CD4-positive, alpha-beta T cell treated with Interleukin-17A for 1 hour (primary cell): Measurements from ENCODE around the gene NOP10.
A peak's percentile ranks its signal among the peaks of the same experiment; 100 is the strongest.

Experiments used
- DNase-seq: peaks from one replicate; pipeline ENCODE4 v3.0.0-alpha.2; 2020

The NOP10 gene

DNA sequence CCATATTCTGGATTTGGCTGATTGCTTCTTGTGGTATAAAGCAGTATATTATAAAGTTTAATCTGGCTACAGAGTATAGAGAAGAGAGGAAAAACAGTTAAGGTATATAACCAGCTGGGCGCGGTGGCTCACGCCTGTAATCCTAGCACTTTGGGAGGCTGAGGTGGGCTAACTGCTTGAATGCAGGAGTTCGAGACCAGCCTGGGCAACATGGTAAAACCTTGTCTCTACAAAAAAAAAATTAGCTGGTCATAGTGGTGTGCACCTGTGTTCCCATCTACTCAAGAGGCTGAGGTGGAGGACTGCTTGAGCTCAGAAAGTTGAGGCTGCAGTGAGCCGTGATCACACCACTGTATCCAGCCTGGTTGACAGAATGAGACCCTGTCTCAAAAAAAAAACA lies 12.7 kb downstream of the NOP10 start:
- DNase-seq = no peak

DNA sequence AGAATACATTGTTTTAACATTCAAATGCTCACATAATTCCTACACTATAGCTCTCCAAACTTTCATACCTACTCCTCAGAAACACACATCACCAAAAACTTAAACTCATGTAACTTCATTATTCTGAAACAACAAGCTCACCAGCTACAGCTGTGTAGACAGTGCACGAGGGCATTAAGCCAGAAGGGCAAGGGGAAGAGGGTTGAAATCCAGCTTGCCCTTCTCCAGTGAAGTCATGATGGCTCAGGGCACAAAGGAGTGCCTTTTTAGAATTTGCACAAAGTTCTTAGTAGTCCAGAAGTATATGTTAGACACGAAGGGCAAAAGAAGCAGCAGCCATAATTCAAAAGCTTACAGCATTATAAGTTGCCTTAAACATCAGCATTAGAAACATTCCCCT lies 13.9 kb downstream of the NOP10 start:
- no peak for DNase-seq

DNA sequence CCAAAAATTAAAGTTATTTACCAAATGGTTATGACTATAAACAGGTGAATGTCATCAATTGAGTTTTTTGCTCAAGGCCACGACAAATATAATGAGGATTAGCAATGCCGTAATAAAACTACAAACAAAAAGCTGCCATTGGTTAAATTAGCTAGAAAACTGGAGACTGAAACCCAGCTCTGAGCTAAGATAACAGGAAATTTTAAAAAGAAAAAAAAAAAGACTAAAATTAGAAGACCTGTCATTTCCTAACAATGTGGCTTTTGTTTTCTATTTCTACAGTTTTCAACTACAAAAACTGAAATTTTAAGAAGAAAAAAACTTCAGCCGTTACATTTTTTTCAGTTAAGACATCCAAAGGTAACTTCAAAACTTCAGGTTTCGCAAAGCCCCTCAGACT lies 15.0 kb downstream of the NOP10 start:
- DNase-seq = peak; percentile 21

DNA sequence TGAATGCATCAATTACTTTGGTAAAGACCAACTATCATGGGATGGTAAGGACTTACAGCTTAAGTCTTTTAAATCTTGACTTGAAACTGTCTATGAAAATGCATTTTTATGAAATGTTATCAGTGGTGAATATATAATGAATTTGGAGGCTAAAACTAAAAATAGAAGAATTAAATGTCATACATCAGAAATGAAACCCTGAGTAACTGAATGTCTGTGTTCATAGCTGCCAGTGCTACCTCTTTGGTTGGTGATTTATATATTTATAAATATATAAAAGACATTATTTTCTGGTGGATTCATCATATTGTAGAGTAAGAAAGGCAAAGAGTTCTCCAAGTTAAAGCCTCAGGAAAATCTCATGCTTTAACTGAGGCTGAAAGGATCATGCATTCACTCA lies 17.6 kb downstream of the NOP10 start:
- no peak for DNase-seq

DNA sequence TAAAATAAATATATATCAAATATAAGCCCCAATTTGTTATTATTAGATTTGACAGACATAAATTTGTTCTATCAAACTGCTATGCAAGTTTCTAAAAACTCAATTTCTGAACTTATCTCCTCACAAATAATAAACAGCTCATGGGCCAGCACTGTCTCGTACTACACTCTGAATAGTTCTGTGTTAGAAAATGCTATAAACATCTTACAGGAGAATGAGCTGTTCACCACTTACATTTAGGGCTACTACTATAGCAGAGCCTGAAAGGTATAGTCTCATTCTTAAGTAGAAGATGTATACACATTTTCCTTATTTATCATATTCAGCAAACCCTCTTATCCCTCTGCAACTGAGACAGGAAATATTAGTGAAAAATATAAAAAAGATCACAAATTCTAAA lies 18.0 kb downstream of the NOP10 start:
- DNase-seq = no peak

- DNase-seq = no peak
Observed at GRCh38 chr15:34323217-34323616, 19.7 kb downstream of the NOP10 start.

GRCh38 chr15:34318277-34319079 lies 24.5 kb downstream of the NOP10 start:
- DNase-seq = peak; percentile 44

DNA sequence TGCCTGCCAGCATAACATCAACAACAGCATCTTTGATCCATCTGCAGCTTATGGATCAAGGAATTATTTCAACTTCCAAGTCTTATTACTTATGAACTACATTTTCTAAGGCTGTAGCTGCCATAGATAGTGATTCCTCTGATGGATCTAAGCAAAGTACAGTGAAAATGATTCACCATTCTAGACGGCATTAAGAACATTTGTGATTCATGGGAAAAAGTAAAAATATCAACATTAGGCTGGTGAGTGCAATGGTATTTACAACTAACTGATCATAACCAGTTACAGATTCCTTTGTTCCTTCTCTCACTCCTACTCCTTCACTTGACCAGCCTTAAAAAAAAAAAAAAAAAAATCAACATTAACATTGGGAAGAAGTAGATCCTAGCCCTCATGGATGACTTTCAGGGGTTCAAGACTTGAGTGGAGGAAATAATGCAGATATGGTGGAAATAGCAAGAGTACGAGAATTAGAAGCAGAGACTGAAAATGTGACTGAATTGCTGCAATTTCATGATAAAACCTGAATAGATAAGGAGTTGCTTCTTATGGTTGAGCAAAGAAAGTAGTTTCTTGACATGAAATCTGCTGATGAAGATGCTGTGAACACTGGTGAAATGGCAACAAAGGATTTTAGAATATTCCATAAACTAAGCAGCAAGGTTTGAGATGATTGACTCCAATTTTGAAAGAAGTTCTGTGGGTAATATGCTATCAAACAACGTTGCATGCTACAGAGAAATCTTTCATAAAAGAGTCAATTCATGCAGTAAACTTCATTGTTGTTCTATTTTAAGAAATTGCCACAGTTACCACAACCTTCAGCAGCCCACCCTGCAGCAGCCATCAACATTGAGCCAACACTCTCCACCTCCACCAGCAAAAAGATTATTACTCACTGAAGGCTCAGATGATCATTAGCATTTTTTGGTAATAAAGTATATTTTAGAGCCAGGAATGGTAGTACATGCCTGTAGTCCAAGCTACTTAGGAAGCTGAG lies 28.1 kb downstream of the NOP10 start:
- DNase-seq = no peak

GRCh38 chr15:34311563-34311962 lies 31.4 kb downstream of the NOP10 start:
- no peak for DNase-seq

- no peak for DNase-seq
Observed at GRCh38 chr15:34304613-34305012, 38.3 kb downstream of the NOP10 start.

GRCh38 chr15:34301058-34301457 lies 41.9 kb downstream of the NOP10 start:
- no peak for DNase-seq

- DNase-seq = no peak
Observed at GRCh38 chr15:34297059-34297458, 45.9 kb downstream of the NOP10 start.

GRCh38 chr15:34292621-34293020 lies 50.3 kb downstream of the NOP10 start:
- DNase-seq = no peak
